Peyer's patch (tissue), 4 donors: Measurements from ENCODE around the gene SHLD1.

ENCODE experiments used
- POLR2A ChIP-seq, 2 donors: fragments of 450-650 bp; IDR thresholded peaks; one replicate each; pipeline ENCODE4 v1.5.1; 2017; ENCODE audit warnings: antibody characterized with exemption in 2 of 2, mild to moderate bottlenecking in 2 of 2, moderate library complexity in 2 of 2
- TF ChIP-seq, protein P1 (sequence below), 6 experiments: fragments of 450-650 bp in 4 of 6; fragments of 200-600 bp in 2 of 6; sonication (generic) in 1 of 6; IDR thresholded peaks; one replicate each; pipeline ENCODE4 v1.5.1; 2017 to 2019; ENCODE audit warnings: antibody characterized with exemption in 6 of 6, mild to moderate bottlenecking in 3 of 6, moderate library complexity in 1 of 6

DNA sequence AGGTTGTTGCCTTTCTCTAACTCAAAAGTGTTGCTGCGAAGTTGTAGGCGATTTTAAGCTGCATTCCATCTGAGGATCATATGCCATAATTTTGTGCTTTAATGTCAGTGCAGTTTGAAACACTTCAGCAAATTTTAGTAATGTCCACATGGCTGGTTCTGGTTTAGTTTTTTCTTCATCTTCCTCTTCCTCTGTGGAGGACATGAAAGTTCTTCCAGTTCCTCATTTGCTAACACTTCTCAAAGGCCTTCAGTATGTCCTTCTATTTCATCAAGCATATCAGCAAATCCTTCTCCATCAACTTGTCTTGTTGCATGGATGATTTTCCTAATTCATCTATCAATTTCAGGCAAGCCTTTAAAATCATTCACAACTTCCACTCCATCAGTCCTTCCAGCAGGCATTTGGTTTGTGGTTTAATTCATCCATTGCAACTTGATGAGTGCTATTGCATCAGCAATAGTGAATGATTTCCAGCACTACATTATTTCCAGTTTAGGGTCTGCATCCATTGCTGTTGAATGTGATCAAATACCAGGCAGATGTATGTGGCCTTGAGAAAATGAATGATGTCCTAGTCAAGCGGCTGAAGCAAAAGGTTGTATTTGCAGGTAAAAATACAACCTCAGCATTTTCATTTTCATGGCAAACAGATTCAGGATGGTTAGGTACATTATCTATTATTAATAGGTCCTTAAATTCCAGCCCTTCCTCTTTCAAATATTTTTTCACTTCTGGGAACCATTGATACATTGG lies 20.2 kb downstream of the SHLD1 start:
- TF ChIP-seq POLR2A (IDR thresholded peaks at IDR 0.05), result no peak
- TF ChIP-seq, protein P1, sequence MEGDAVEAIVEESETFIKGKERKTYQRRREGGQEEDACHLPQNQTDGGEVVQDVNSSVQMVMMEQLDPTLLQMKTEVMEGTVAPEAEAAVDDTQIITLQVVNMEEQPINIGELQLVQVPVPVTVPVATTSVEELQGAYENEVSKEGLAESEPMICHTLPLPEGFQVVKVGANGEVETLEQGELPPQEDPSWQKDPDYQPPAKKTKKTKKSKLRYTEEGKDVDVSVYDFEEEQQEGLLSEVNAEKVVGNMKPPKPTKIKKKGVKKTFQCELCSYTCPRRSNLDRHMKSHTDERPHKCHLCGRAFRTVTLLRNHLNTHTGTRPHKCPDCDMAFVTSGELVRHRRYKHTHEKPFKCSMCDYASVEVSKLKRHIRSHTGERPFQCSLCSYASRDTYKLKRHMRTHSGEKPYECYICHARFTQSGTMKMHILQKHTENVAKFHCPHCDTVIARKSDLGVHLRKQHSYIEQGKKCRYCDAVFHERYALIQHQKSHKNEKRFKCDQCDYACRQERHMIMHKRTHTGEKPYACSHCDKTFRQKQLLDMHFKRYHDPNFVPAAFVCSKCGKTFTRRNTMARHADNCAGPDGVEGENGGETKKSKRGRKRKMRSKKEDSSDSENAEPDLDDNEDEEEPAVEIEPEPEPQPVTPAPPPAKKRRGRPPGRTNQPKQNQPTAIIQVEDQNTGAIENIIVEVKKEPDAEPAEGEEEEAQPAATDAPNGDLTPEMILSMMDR (IDR thresholded peaks at IDR 0.05), result no peak
